Inflammatory macrophage treated with lipopolysaccharide for 1 hour (primary cell): ENCODE results near the gene EIF4B.
A peak's percentile ranks its signal among the peaks of the same experiment; 100 is the strongest.

Experiments used
- DNase-seq, 2 donors: peaks; one replicate each; pipeline ENCODE4 v3.0.0-alpha.2; 2020 to 2022

Gene EIF4B

DNA sequence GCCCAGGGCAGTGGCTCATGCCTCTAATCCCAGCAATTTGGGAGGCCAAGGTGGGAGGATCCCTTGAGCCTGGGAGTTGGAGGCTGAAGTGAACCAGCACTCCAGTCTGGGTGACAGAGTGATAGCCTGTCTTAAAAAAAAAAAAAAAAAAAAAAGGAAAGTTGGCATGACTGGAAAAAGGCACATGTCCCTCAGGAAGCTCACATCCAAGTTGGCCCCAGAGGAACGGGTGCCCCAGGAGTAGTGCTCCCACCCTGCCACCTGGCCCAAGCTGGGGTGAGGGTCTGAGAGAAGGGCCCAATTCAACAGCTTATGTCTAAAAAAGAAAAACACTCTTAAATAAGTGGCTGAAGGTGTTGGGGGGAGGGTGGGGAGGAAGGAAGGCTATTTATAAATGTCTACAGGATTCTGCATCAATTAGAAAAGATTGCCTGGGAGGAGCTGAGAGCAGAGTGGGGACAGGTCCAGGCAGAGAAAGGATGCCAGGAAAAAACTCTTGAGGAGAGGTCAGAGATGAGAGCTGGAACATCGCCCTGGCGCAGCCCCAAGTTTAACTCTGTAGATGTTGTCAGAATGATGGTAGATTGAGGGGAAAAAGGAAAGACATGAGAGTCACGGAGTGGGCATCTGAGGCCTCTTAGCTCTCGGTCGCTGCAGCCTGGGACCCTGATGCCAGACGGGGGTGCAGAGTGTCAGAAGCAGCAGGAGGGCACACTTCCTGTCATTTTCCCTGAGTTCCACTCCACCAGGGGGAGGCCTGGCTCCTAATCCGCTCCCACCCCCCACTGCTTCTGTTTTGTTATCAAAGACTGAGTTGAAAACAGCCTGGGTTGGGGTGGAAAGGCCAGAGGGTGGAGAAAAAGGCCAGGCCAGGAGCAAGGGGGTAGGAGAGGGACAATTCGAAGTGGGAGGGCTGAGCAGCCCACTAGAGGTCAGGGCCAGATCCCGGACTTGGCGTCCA lies 65.6 kb downstream of the EIF4B start:
- DNase-seq, result no peak

DNA sequence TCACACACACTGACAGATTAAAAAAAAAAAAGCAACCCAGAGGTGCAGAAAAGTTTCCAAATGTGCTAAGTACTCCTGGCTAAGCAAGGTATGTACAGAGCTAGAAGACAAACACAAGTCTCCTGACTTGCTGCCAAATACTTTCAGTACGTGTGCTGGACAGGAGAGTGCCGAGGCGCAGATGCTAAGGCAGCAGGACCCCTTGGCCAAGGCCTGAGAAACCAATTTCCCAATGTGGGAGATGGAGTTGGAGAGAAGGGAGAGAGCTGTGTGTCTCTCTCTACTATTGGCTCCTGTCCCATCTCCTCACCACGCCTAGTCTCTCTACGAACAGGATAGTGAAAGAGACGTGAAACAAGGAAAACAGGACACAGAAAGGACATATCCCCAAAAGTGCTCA lies 67.6 kb downstream of the EIF4B start:
- DNase-seq, result no peak

DNA sequence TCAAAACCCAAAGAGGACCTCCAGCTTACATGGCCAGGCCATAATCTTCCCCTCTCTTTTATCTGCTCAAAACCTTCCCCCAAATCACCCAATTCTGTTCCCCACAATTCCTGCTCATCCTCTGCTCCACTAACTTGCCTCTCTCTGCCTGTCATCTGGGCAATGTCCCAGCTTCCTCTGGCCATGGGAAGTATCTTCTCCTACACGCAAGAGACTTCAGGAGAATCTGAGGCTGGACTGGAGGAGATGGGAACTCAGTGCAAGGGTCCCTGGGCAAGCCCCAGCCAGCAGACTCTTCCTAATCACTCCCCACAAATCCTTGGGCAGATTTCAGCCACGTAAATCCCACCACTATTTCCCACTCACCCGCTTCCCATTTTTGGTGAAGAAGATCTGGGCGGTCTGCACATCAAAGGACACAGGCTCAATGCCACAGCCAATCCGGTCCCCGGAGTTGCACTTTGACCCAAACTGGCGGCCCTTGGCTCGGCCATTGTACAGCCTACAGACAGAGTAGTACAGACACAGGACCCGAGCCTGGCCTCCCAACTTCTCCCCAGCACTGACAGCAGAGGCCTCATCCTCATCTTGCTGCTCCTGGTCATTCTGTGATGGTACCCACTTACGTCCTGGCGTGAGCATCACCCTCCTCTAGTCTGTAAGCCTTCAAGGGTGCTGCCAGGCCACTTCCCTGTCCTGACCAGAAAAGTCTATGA lies 68.2 kb downstream of the EIF4B start:
- no peak for DNase-seq

DNA sequence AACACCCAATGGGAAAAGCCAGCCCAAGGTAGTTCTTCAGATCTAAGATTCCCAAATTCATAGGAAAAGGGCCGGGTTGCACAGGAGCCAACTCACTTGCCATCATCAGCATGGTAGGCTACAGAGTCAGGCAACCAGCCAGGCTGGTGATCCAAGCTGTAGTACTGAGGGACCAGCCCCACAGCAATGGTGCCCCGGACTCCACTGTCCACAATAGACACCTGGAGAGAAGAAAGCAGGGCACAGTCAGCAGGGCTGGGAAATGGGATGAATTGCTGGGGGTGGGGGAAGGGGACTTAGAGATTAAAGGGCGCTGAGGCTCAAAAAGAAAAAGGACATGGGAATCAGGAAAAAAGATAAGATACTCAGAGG lies 68.7 kb downstream of the EIF4B start:
- no peak for DNase-seq

DNA sequence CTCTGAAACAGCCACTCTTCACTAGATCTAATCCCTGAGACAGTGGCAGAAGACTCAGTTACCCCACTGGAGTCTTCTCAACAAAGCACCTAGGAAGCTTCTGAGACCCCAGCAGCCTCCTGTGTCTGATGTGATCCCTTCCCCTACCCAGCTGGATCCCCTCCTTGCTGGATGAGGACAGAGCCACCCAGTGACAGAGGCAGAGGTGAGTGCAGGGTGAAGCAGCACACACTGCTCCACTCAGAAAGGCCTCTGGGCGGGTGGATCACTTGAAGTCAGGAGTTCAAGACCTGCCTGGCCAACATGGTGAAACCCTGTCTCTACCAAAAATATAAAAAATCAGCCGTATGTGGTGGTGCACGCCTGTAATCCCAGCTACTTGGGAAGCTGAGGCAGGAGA lies 70.2 kb downstream of the EIF4B start:
- no peak for DNase-seq

DNA sequence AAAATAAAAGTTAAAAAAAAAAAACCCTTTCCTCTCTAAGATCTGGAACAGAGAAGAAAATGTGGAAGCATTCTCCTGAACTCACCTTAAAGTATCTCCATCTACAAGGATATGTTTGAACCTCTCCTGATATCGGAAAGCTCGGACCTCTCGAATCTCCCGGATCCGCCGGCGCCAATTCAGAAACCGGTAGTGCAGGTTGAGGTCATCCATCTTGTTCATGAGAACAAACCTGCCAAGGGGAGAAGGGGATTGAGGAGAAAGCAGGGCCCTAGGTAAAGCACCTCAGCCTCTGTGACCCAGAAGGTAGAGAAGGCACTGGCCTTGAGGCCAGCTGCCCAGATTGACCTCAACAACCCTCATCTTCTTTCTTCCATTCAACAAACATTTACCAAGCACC lies 70.8 kb downstream of the EIF4B start:
- DNase-seq, result no peak

DNA sequence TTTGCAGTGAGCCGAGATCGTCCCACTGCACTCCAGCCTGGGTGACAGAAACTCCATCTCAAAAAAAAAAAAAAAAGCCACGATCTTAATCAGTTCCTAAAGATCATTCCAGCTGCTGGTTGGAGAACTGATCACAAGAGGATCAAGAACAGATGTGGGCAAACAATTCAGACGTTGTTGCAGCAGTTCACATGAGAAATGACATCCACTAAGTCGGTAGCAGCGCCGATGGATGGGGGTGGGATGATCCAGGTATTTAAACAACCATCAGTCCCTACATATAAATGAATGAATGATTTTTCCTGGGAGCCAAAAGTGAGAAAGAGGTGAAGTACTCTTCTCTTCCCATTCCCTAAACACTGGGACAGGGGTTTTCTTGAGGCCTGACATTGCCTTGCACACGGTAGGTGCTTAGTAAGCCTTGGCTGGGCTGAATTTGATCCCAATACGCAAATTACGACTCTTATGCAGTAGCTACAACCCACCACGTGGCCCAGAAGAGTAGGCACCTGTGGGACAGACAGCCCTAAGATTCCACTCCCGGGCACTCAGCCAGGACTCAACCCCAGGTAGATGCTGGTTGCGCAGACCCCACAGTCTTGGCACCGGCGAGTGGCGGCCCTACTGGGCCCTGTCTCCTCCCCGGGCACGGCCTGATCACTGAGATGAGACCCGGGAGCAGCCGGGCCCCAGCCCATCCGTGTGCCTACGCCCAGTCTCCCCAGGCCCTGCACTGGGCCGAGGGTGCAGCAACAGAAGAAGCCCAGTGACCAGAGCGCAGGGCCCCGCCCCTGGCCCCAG lies 72.4 kb downstream of the EIF4B start:
- DNase-seq, result peak in 1 of 2 donors; percentile 28

DNA sequence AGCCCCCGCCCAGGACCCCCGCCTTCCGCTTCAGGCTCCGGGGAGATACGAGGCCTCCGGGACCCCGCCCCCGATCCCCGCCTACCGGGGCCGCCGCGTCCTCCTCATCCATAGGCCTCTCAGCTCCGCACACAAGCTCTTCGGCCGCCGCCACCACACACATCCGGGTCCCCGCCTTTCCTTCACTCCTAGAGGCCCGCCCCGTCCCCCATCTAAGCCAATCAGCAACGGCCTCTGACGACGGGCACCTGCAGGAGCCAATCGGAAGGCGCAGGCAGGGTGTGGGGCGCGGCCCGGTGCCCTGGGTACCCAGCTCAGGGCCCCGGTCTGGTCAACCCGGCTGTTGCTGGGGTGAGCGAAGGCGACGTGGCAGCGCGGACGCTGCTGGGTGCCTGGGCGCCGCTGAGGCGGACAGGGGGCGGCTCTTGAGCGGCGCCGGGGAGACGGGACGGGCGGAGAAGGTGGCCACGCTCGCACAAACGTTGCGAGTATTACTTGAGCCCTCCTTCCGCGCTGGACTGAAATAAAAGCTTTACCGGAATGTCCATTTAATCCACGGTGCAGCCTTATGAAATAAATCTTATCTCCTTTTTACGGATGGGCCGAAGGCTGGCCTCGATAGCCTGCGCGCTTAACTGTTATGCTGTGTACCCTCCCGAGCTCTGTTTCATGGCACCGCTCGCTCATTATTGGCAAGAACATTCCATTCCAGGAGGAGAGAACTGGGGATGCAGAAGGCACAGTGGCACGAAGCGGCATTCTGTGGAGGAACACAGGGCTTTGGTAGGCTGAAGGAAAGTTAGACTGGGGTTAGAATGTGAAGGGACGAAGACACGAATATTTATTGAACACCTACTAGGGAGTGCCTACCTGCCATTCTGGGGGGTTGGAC lies 73.2 kb downstream of the EIF4B start, which contains the start of gene SPRYD3:
TSS of gene SPRYD3 (minus strand) at position 165 of the 892 bp plus-strand sequence. CDS start at position 108, 57 bp downstream.
- peak; percentile 92 to 99 for DNase-seq

DNA sequence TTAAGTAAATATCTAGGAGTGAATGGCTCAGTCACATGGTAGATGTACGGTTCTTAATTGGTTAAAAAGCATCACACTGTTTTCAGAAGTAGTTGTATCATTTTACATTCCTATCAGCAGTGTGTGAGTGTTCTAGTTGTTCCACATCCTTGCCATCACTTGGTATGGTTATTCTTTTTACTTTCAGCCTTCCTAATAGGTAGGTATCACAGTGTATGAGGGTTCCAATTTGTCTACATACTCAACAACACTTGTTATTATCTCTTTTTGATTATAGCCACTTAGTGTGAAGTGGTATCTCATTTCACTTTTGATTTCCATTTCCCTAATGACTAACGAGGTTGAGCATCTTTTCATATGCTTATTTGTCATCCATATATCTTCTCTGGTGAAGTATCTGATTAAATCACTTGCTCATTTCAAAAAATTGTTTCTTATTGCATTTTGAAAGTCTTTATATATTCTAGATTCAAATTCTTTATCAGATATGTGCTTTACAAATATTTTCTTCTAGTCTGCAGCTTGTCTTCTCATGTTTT lies 76.5 kb downstream of the EIF4B start:
- no peak for DNase-seq

DNA sequence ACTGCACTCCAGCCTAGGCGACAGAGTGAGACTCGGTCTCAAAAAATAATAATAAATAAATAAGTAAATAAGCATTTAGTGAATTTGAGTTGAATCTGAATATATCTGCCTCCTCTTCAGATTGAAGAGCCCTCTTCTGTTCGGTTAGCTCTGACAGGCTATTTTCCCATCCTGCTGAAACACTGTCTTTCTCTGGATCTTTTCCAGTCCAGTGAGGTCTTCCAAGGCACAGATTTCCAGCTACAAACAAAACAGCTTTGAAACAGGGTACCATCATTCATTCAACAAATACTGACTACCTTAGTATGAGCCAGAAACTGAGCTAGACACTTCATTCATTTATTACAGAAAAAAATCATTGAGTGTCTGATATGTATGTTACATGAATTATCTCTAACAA lies 80.1 kb downstream of the EIF4B start:
- DNase-seq, result no peak

DNA sequence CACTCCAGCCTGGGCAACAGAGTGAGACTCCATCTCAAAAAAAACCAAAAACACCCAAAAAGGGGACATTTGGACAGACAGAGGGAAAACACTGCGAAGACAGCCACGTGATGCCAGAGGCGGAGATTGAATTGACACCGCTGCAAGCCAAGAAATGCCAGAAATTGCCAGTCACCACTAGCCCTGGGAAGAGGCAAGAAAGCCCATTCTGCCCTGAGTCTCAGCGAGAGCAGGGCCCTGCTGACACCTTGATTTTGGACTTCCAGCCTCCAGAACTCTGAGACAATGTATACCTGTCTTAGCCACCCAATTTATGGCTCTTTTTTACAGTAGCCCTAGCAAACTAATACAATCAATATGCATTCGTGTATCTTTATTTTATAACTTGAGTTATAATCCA lies 83.8 kb downstream of the EIF4B start:
- no peak for DNase-seq

DNA sequence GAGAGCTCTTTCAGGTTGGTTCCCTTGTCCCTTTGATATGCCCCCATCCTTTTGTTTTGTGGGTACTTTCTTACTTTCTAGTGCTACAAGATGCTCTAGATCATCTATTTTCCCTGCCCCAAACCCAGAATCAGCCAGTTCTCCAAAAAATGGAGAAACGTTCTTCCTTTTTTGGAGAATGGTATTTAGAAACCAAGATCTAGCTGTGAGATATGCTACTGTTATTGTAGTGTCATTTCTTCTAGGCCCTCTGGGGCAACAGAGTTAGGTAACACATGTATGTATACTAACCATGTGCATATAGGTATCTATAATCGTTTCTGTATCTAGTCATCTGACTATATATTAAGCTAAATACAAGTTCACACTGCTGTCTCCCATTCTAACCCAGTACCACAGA lies 84.3 kb downstream of the EIF4B start:
- DNase-seq, result no peak

DNA sequence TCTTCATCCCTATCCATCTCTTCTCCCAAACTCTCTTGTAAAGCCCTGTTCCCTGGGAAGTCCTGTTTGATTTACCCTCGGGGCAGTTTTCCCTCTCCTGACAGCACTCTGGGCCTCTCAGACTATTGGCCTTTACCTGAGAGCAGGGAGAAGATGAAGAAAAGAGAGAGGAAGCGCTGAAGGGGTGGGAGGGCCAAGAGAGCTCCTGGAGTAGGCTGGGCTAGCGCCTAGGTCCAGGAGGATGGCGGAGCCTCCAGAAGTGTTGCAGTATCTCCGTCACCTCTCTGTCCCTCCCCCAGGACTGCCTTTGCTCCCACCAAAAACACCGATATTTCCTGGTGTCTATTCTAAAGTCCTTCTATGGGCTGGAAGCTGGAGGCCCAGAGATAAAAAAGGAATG lies 85.5 kb downstream of the EIF4B start:
- DNase-seq, result no peak
